ENCODE results near the gene STIMATE. TPM values are rescaled to one million over a fixed set of nuclear protein-coding genes. Genes with fewer than 3 reads are reported as not detected.

STIMATE gene
- total RNA-seq, 2 experiments from 2014 or later = 7.7 to 9.7 TPM

DNA sequence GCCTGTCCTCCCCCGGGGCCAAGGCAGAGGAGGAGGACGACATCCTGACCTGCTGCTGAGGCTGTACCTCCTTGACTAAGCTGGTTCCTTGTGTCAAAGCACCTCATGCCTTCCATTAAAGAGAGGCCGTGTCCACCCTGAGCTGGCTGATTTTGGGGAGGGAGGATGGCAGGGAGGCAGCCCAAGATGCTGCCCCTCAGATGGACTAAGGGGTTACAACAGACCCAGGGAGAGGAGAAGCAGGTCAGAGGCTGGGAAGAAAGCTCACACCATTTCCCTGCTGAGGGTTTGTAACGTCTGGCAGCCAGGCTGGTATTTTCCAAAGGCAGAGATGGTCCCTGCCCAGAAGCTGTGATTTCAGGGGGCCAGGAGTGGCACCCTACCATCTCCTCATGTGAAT, 105.4 kb downstream of the STIMATE start:
- intact Hi-C loops (cut with micrococcal nuclease) = no loop called here
- no peak overlapping the region for H3K27ac Mint-ChIP-seq
- no peaks in the 10 kb centered on the region for H3K9me3 Mint-ChIP-seq
- no peak overlapping the region for H3K4me3 Mint-ChIP-seq
- CTCF ChIA-PET = no interaction called here
- H3K27me3 Mint-ChIP-seq (ENCODE audit: low read depth) = no peaks in the 10 kb centered on the region
- DNase-seq = no peak
- H3K36me3 Mint-ChIP-seq (ENCODE audit: low read depth) = no peaks in the 10 kb centered on the region
- no peaks in the 10 kb centered on the region for H3K4me1 Mint-ChIP-seq (ENCODE audit: low read depth)

DNA sequence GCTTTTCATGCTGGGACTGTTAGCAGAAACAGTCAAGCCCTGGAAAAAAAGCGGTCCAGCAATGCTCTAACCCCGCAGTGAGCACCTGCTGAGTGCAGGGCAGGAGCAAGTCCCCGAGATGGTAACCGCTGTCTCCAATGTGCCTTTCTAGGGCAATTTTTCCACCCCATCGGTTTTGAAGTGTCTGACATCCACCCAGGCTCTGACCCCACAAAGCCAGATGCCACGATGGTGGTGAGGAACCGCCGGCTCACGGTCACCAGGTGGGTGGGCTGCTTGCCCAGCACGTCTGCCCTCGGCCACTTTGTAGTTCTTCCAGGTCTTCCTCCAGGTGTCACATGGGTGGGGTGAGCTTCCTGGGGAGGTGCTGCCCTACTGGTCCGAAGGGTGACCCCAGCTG, 106.0 kb downstream of the STIMATE start:
- no peak overlapping the region for H3K4me3 Mint-ChIP-seq
- H3K27ac Mint-ChIP-seq = no peak overlapping the region
- intact Hi-C loops (cut with micrococcal nuclease) = no loop called here
- H3K9me3 Mint-ChIP-seq = no peaks in the 10 kb centered on the region
- DNase-seq = no peak
- CTCF ChIA-PET = no interaction called here
- H3K36me3 Mint-ChIP-seq (ENCODE audit: low read depth) = no peaks in the 10 kb centered on the region
- H3K4me1 Mint-ChIP-seq (ENCODE audit: low read depth) = no peaks in the 10 kb centered on the region
- no peaks in the 10 kb centered on the region for H3K27me3 Mint-ChIP-seq (ENCODE audit: low read depth)

- no peak overlapping the region for H3K4me3 Mint-ChIP-seq
- no peaks in the 10 kb centered on the region for H3K27me3 Mint-ChIP-seq (ENCODE audit: low read depth)
- no peaks in the 10 kb centered on the region for H3K36me3 Mint-ChIP-seq (ENCODE audit: low read depth)
- intact Hi-C loops (cut with micrococcal nuclease) = no loop called here
- H3K27ac Mint-ChIP-seq = no peak overlapping the region
- DNase-seq = no peak
- no peaks in the 10 kb centered on the region for H3K4me1 Mint-ChIP-seq (ENCODE audit: low read depth)
- H3K9me3 Mint-ChIP-seq = no peaks in the 10 kb centered on the region
- CTCF ChIA-PET = no interaction called here
These were observed 106.6 kb downstream of the STIMATE start for GRCh38 chr3:52790741-52791140.

GRCh38 chr3:52790337-52790736, 107.0 kb downstream of the STIMATE start:
- no peak for DNase-seq
- intact Hi-C loops (cut with micrococcal nuclease) = no loop called here
- H3K9me3 Mint-ChIP-seq = no peaks in the 10 kb centered on the region
- no peaks in the 10 kb centered on the region for H3K36me3 Mint-ChIP-seq (ENCODE audit: low read depth)
- CTCF ChIA-PET = no interaction called here
- no peaks in the 10 kb centered on the region for H3K4me1 Mint-ChIP-seq (ENCODE audit: low read depth)
- no peaks in the 10 kb centered on the region for H3K27me3 Mint-ChIP-seq (ENCODE audit: low read depth)
- H3K27ac Mint-ChIP-seq = no peak overlapping the region
- H3K4me3 Mint-ChIP-seq = no peak overlapping the region

DNA sequence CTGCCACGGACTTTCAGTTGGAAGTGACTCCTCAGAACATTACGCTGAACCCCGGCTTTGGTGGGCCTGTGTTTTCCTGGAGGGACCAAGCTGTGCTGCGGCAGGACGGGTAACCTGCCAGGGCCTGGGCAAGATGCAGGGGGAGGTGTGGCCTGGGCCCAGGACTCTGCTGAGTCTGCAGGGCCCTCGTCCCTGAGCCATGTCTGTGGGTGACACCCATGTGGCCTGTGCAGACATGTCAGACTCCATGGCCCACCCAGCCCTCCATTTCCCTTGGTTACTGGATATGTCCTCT, 107.7 kb downstream of the STIMATE start:
- no peaks in the 10 kb centered on the region for H3K4me1 Mint-ChIP-seq (ENCODE audit: low read depth)
- H3K27me3 Mint-ChIP-seq (ENCODE audit: low read depth) = no peaks in the 10 kb centered on the region
- H3K4me3 Mint-ChIP-seq = no peak overlapping the region
- CTCF ChIA-PET = no interaction called here
- intact Hi-C loops (cut with micrococcal nuclease) = no loop called here
- DNase-seq = no peak
- no peak overlapping the region for H3K27ac Mint-ChIP-seq
- no peaks in the 10 kb centered on the region for H3K9me3 Mint-ChIP-seq
- H3K36me3 Mint-ChIP-seq (ENCODE audit: low read depth) = no peaks in the 10 kb centered on the region

GRCh38 chr3:52788890-52789745, 108.2 kb downstream of the STIMATE start:
- H3K9me3 Mint-ChIP-seq = no peaks in the 10 kb centered on the region
- no peak overlapping the region for H3K27ac Mint-ChIP-seq
- H3K36me3 Mint-ChIP-seq (ENCODE audit: low read depth) = no peaks in the 10 kb centered on the region
- CTCF ChIA-PET = no interaction called here
- H3K4me1 Mint-ChIP-seq (ENCODE audit: low read depth) = no peaks in the 10 kb centered on the region
- intact Hi-C loops (cut with micrococcal nuclease) = no loop called here
- H3K27me3 Mint-ChIP-seq (ENCODE audit: low read depth) = no peaks in the 10 kb centered on the region
- no peak overlapping the region for H3K4me3 Mint-ChIP-seq
- no peak for DNase-seq

DNA sequence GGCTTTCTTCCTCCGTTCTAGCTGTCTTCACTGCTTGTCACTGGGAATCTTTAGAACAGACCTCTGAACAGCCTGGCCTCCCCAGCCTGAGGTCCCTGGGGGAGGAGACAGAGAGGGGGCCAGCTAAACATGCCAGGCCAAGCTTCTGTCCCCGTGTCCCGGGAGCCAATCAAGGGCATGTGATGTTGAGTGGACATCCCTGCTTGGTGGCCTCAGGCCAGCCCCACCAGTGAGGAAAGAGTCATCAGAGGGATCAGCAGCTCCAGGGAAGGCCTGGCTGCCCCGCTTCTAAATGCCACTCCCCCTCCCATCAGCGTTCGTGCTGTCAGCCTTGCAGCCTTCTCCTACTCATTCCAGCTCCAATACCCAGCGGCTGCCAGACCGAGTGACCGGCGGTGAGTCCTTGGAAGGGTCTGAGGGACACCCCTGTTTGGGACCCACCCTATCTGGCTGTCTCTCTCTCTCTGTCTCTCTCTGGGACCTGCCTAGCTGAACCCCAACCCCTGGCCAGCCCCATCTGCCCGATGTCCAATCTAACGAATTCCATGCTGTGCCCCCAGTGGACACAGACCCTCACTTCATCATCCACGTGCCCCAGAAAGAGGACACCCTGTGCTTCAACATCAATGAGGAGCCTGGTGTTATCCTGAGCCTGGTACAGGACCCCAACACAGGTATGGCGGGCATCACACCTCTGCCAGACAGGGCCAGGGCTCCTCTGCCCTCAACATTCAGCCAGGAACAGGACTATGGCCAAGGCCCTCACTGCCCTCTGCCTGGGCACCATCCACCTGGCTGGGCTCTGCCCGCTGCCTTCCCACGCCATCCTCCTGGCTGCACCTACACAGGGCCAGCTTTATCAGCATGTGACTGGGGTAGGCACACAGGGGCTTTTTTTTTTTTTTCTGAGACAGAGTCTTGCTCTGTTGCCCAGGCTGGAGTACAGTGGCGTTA, 109.4 kb downstream of the STIMATE start:
- Mint-ChIP-seq H3K27me3 (ENCODE audit: low read depth) (no peaks in the 10 kb centered on the region), H3K4me3 (no peak overlapping the region), H3K27ac (no peak overlapping the region), H3K4me1 (ENCODE audit: low read depth) (no peaks in the 10 kb centered on the region), H3K36me3 (ENCODE audit: low read depth) (no peaks in the 10 kb centered on the region), H3K9me3 (no peaks in the 10 kb centered on the region)
- CTCF ChIA-PET = interaction anchor here (0.6 to 0.7 kb wide), 2 partner anchors 222 to 291 kb away, joined by 3 read pairs; no protein-coding TSS in a partner anchor
- DNase-seq = no peak
- intact Hi-C loops (cut with micrococcal nuclease) = no loop called here

DNA sequence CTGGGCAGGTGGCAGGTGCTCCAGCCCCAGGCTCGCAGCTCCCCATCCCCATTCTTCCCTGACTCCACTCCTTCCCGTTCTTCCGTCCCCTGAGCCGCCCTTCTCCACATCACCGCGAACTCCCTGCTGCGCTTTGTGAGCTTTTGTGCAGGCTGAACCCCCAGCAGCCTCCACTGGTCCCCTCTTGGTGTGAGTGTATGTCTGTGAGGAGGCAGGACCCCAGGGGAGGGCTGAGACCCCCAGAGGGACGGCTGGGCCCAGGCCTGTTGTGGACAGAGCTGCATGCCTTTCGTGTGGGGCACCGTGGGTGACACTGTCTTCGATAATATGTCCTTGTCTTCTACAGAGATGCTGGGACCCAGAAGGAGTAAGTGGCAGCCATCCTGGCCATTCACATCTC, 110.1 kb downstream of the STIMATE start:
- intact Hi-C loops (cut with micrococcal nuclease) = no loop called here
- CTCF ChIA-PET = interaction anchor here (0.6 to 0.7 kb wide), 2 partner anchors 221 to 290 kb away, joined by 3 read pairs; no protein-coding TSS in a partner anchor
- no peaks in the 10 kb centered on the region for H3K27me3 Mint-ChIP-seq (ENCODE audit: low read depth)
- no peaks in the 10 kb centered on the region for H3K36me3 Mint-ChIP-seq (ENCODE audit: low read depth)
- no peaks in the 10 kb centered on the region for H3K4me1 Mint-ChIP-seq (ENCODE audit: low read depth)
- no peak for DNase-seq
- H3K4me3 Mint-ChIP-seq = no peak overlapping the region
- H3K9me3 Mint-ChIP-seq = no peaks in the 10 kb centered on the region
- H3K27ac Mint-ChIP-seq = no peak overlapping the region

Small RNAs within 50 kb of the gene (microRNA-seq; reads per million reads assigned to microRNA genes)
- not detected for gene MIR8064 (ENCODE audit: borderline microRNAs expressed, borderline replicate concordance)

Other genes with a start within 250 kb of the STIMATE start
- 10 to 100 TPM; 49.9 to 57.7 TPM for gene PBRM1, start 211.6 kb downstream of the STIMATE start, total RNA-seq
- gene GNL3, start 211.5 kb downstream of the STIMATE start, total RNA-seq = 100 to 1,000 TPM; 195 to 197 TPM
- gene GLT8D1, start 191.8 kb downstream of the STIMATE start, total RNA-seq = 10 to 100 TPM; 24.5 to 25.4 TPM
- 100 to 1,000 TPM; 118 to 123 TPM for gene SPCS1, start 191.4 kb downstream of the STIMATE start, total RNA-seq
- 10 to 100 TPM; 12.8 to 15.3 TPM for gene NEK4, start 126.6 kb downstream of the STIMATE start, total RNA-seq
- gene ITIH1, start 119.9 kb downstream of the STIMATE start, total RNA-seq = not detected
- not detected for gene ITIH3, start 102.8 kb downstream of the STIMATE start, total RNA-seq
- gene ITIH4, start 66.9 kb downstream of the STIMATE start, total RNA-seq = 1 to 10 TPM; 1.6 to 2.2 TPM
- gene MUSTN1, start 62.5 kb downstream of the STIMATE start, total RNA-seq = under 1 TPM in 1 of 2 experiments, not detected in 1; 0.57 TPM
- gene SFMBT1, start 148.5 kb upstream of the STIMATE start, total RNA-seq = 10 to 100 TPM; 15.1 to 15.4 TPM
- 10 to 100 TPM; 29.9 to 31.7 TPM for gene RFT1, start 232.9 kb upstream of the STIMATE start, total RNA-seq